ENCODE results near the gene RBM44.

DNA sequence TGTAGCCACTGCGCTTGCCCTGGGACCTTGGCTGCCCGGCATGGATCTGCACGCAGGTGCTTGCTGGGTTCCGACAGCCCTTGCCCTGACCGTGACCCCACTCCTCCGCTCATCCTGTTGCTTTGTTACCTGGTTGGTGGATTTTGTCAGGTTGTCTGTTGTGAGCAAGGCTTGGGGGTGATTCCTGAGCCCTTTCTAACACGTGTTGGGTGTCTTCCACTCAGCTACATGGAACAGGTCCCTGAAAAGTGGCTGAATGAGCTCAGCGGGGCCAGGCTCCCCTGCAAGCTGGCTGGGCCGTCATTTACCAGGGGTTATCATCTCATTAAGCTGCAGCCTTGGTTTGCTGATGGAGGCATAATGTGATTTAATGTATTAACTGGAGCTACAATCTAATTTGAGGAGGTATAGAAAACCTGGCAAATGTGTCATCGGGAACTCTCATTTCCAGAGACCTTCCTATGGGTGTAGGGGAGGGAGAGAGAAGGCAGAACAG lies 85.4 kb downstream of the RBM44 start:
- TF ChIP-seq, protein P1, sequence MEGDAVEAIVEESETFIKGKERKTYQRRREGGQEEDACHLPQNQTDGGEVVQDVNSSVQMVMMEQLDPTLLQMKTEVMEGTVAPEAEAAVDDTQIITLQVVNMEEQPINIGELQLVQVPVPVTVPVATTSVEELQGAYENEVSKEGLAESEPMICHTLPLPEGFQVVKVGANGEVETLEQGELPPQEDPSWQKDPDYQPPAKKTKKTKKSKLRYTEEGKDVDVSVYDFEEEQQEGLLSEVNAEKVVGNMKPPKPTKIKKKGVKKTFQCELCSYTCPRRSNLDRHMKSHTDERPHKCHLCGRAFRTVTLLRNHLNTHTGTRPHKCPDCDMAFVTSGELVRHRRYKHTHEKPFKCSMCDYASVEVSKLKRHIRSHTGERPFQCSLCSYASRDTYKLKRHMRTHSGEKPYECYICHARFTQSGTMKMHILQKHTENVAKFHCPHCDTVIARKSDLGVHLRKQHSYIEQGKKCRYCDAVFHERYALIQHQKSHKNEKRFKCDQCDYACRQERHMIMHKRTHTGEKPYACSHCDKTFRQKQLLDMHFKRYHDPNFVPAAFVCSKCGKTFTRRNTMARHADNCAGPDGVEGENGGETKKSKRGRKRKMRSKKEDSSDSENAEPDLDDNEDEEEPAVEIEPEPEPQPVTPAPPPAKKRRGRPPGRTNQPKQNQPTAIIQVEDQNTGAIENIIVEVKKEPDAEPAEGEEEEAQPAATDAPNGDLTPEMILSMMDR (conservative IDR thresholded peaks at IDR 0.05; ENCODE audit: low read depth, low read length): no peak
- TF ChIP-seq EZH2 (IDR thresholded peaks at IDR 0.05; ENCODE audit: borderline replicate concordance, low read depth, low read length, poor library complexity, severe bottlenecking): no peak
